DND-41 (cell line): ENCODE results near the gene GZF1.

Source experiments
- CTCF ChIP-seq: IDR thresholded peaks from 2 replicates; pipeline ENCODE4 v1.5.1; 2012; ENCODE audit warnings: borderline replicate concordance, low read length, moderate library complexity, mild to moderate bottlenecking; ENCODE audit not compliant: poor library complexity, severe bottlenecking; ENCODE audit errors: extremely low read depth
- EZH2 ChIP-seq: IDR thresholded peaks from 3 replicates; pipeline ENCODE4 v1.6.1; 2012; ENCODE audit warnings: borderline replicate concordance, low read depth, mild to moderate bottlenecking, moderate library complexity, low read length, inconsistent platforms; ENCODE audit not compliant: severe bottlenecking

- no peak for TF ChIP-seq CTCF
- TF ChIP-seq EZH2: no peak
Measured at GRCh38 chr20:23412026-23412425, 50.0 kb downstream of the GZF1 start.
